K562 (cell line): Measurements from ENCODE around the gene NHSL2. TPM values are rescaled to one million over a fixed set of nuclear protein-coding genes. Genes with fewer than 3 reads are reported as not detected.

Experiments used
- ASH1L ChIP-seq: fragments of 450-650 bp; IDR thresholded peaks from 2 replicates; pipeline ENCODE4 v1.6.1; 2018; ENCODE audit warnings: borderline replicate concordance, mild to moderate bottlenecking, low read depth; ENCODE audit not compliant: partially characterized antibody
- E2F4 ChIP-seq: sonication (generic); formaldehyde crosslinking; IDR thresholded peaks from 2 replicates; pipeline ENCODE4 v1.8.0; 2022; ENCODE audit warnings: mild to moderate bottlenecking, low read depth, missing genetic modification reagents
- EP300 ChIP-seq: IDR thresholded peaks from 2 replicates; pipeline ENCODE4 v1.6.1; 2012; ENCODE audit warnings: low read length, improper control_type of control experiment
- ETV1 ChIP-seq: fragments of 450-650 bp; conservative IDR thresholded peaks from 2 replicates; pipeline ENCODE4 v1.6.1; 2016; ENCODE audit warnings: missing genetic modification characterization, control low read depth, low read depth, missing compliant biosample characterization
- JUND ChIP-seq, 2 experiments: IDR thresholded peaks; 2 replicates in 1 of 2; 3 replicates in 1 of 2; pipeline ENCODE4 v1.6.1; 2011; ENCODE audit warnings: borderline replicate concordance in 2 of 2, low read depth in 2 of 2, low read length in 2 of 2, improper control_type of control experiment in 1 of 2, missing biosample characterization in 1 of 2, missing genetic modification characterization in 1 of 2, missing genetic modification reagents in 1 of 2
- NCOA4 ChIP-seq: fragments of 450-650 bp; IDR thresholded peaks from 2 replicates; pipeline ENCODE4 v1.6.1; 2018; ENCODE audit warnings: mild to moderate bottlenecking; ENCODE audit not compliant: partially characterized antibody
- PCBP2 ChIP-seq: fragments of 200-400 bp; formaldehyde crosslinking; IDR thresholded peaks from 2 replicates; pipeline ENCODE4 v1.6.1; 2018; ENCODE audit warnings: low read length, low read depth, mild to moderate bottlenecking, moderate library complexity; ENCODE audit not compliant: poor library complexity, severe bottlenecking
- RAD21 ChIP-seq, 2 experiments: fragments of 250-450 bp in 1 of 2; fragments of 450-650 bp in 1 of 2; sonication (Bioruptor Pico) in 1 of 2; formaldehyde crosslinking in 1 of 2; IDR thresholded peaks in 1 of 2; conservative IDR thresholded peaks in 1 of 2; 2 replicates each; pipeline versions ENCODE4 v1.4.0 to v1.8.0; 2020 to 2022; ENCODE audit warnings: mild to moderate bottlenecking in 2 of 2, moderate library complexity in 1 of 2
- RFX7 ChIP-seq: fragments of 250-450 bp; sonication (Bioruptor Pico); IDR thresholded peaks from 2 replicates; pipeline ENCODE4 v1.5.1; 2021; ENCODE audit warnings: mild to moderate bottlenecking
- SREBF2 ChIP-seq: sonication (generic); formaldehyde crosslinking; IDR thresholded peaks from 2 replicates; pipeline ENCODE4 v1.4.0; 2020; ENCODE audit warnings: mild to moderate bottlenecking, missing genetic modification reagents
- ZNF277 ChIP-seq: fragments of 250-450 bp; sonication (Bioruptor Pico); IDR thresholded peaks from 2 replicates; pipeline ENCODE4 v1.8.0; 2022; ENCODE audit warnings: inconsistent platforms, mild to moderate bottlenecking, moderate library complexity, borderline replicate concordance
- ZNF347 ChIP-seq: fragments of 450-650 bp; formaldehyde crosslinking; IDR thresholded peaks from 2 replicates; pipeline ENCODE4 v1.4.0; 2020; ENCODE audit warnings: low read depth, mild to moderate bottlenecking, moderate library complexity
- polyA plus RNA-seq, 8 experiments: library from polyadenylated mRNA; depleted of rRNA in 4 of 8; stranded (reverse) in 5 of 8; unstranded in 3 of 8; fragments of >200 nt; fragmentation: Nextera tagmentation in 2 of 8; fragmentation: Illumina TruSeq in 1 of 8; extraction: Ambion mirVana in 2 of 8; extraction: Trizol in 1 of 8; gene quantifications; 2 replicates each; pipeline versions ENCODE4 v1.2.1 to v1.2.3, GENCODE V29; 2011 to 2014; ENCODE audit warnings: inconsistent platforms in 1 of 8, missing spikeins in 1 of 8
- total RNA-seq, 7 experiments: library from RNA; depleted of rRNA in 6 of 7; stranded (reverse); fragments of >200 nt in 6 of 7; fragmentation: Illumina TruSeq in 2 of 7; extraction: Trizol in 2 of 7; gene quantifications; 2 replicates each; pipeline versions ENCODE4 v1.2.1 to v1.2.3, GENCODE V29; 2011 to 2021; ENCODE audit warnings: low replicate concordance in 1 of 7
- TF ChIP-seq, protein P1 (sequence below), 2 experiments: fragments of 450-650 bp in 1 of 2; sonication (generic) in 1 of 2; formaldehyde crosslinking in 1 of 2; IDR thresholded peaks; 2 replicates each; pipeline versions ENCODE4 v1.7.1 to v1.9.0; 2016 to 2022; ENCODE audit warnings: inconsistent platforms in 1 of 2, mild to moderate bottlenecking in 1 of 2, missing genetic modification reagents in 1 of 2

The NHSL2 gene
- total and polyA plus RNA-seq, 9 of the 15 experiments (the other 6 are each of a cell fraction or from before 2014, with no cell fraction given), result 0.02 TPM; not detected in 8

- TF ChIP-seq NCOA4 (no peak), ASH1L (no peak), EP300 (peak; percentile 43; the same call in 1 of the 2 replicates), E2F4 (CRISPR knock-in tag) (no peak), ZNF277 (no peak), ZNF347 (no peak), SREBF2 (CRISPR knock-in tag) (no peak), RAD21 (CRISPR knock-in tag; conservative IDR thresholded peaks at IDR 0.05 in 1 of 2, IDR thresholded peaks at IDR 0.05 in 1 of 2) (peak; percentile 41 to 51; a peak in 3 of 4 replicates), ETV1 (tag) (no peak), RFX7 (CRISPR knock-in tag) (no peak), PCBP2 (no peak), JUND (IDR thresholded peaks at IDR 0.05; ENCODE audit: borderline replicate concordance, low read depth, low read length) (peak; percentile 98), JUND (tag; IDR thresholded peaks at IDR 0.05; ENCODE audit: borderline replicate concordance, low read depth, low read length) (peak; percentile 94; the same call in 1 of the 3 replicates)
- TF ChIP-seq, protein P1, sequence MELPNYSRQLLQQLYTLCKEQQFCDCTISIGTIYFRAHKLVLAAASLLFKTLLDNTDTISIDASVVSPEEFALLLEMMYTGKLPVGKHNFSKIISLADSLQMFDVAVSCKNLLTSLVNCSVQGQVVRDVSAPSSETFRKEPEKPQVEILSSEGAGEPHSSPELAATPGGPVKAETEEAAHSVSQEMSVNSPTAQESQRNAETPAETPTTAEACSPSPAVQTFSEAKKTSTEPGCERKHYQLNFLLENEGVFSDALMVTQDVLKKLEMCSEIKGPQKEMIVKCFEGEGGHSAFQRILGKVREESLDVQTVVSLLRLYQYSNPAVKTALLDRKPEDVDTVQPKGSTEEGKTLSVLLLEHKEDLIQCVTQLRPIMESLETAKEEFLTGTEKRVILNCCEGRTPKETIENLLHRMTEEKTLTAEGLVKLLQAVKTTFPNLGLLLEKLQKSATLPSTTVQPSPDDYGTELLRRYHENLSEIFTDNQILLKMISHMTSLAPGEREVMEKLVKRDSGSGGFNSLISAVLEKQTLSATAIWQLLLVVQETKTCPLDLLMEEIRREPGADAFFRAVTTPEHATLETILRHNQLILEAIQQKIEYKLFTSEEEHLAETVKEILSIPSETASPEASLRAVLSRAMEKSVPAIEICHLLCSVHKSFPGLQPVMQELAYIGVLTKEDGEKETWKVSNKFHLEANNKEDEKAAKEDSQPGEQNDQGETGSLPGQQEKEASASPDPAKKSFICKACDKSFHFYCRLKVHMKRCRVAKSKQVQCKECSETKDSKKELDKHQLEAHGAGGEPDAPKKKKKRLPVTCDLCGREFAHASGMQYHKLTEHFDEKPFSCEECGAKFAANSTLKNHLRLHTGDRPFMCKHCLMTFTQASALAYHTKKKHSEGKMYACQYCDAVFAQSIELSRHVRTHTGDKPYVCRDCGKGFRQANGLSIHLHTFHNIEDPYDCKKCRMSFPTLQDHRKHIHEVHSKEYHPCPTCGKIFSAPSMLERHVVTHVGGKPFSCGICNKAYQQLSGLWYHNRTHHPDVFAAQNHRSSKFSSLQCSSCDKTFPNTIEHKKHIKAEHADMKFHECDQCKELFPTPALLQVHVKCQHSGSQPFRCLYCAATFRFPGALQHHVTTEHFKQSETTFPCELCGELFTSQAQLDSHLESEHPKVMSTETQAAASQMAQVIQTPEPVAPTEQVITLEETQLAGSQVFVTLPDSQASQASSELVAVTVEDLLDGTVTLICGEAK (IDR thresholded peaks at IDR 0.05), result no peak
- TF ChIP-seq, protein P1 (CRISPR knock-in tag; IDR thresholded peaks at IDR 0.05), result no peak
Observed at GRCh38 chrX:72018277-72019112, 107.8 kb downstream of the NHSL2 start (continued).
